ENCODE data around the gene BRAT1.
"Not testable (repeated sequence)": the region's sequence is repeated elsewhere in the genome, so short reads cannot be mapped to it uniquely, and the experiment has no call there.

DNA sequence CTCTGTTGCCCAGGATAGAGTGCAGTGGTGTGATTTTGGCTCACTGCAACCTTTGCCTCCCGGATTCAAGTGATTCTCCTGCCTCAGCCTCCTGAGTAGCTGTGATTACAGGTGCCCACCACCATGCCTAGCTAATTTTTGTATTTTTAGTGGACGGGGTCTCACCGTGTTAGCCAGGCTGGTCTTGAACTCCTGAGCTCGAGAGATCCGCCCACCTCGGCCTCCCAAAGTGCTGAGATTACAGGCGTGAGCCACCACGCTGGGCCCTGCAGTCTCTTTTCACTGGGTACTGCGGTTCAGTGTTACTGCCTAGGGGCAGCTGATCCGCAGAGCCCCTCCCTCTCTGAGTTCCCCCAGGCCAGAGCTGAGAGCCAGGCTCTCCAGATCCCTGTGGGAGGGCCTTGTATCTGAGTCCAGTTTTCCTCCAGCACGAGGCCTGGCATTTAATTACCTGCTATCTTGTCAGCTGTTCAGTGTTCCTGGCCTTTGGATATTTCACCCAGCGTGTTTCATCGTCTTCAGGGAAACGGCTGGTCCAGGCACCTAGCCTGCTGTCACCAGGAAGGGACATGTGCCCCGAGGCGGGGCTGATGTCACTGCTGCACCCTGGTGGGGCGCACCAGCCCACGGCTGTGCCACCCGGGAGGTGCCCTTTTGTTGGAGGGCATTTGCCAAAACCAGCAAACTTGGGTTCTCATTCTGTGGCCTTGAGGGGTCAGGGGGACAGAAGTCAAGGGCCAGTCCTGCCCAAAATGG is 19.3 kb downstream of the BRAT1 start:
- TF ChIP-seq, protein P1, sequence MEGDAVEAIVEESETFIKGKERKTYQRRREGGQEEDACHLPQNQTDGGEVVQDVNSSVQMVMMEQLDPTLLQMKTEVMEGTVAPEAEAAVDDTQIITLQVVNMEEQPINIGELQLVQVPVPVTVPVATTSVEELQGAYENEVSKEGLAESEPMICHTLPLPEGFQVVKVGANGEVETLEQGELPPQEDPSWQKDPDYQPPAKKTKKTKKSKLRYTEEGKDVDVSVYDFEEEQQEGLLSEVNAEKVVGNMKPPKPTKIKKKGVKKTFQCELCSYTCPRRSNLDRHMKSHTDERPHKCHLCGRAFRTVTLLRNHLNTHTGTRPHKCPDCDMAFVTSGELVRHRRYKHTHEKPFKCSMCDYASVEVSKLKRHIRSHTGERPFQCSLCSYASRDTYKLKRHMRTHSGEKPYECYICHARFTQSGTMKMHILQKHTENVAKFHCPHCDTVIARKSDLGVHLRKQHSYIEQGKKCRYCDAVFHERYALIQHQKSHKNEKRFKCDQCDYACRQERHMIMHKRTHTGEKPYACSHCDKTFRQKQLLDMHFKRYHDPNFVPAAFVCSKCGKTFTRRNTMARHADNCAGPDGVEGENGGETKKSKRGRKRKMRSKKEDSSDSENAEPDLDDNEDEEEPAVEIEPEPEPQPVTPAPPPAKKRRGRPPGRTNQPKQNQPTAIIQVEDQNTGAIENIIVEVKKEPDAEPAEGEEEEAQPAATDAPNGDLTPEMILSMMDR (IDR thresholded peaks at IDR 0.05) = not testable (repeated sequence)
- not testable (repeated sequence) for TF ChIP-seq GTF2I (CRISPR knock-in tag; conservative IDR thresholded peaks at IDR 0.05); IRF1 (CRISPR knock-in tag; IDR thresholded peaks at IDR 0.05); ATF3 (CRISPR knock-in tag; conservative IDR thresholded peaks at IDR 0.05); TCF7 (CRISPR knock-in tag; IDR thresholded peaks at IDR 0.05; ENCODE audit: low read depth); CREM (CRISPR knock-in tag; IDR thresholded peaks at IDR 0.05); NFYB (CRISPR knock-in tag; conservative IDR thresholded peaks at IDR 0.05; ENCODE audit: low read depth); ZSCAN18 (CRISPR knock-in tag; IDR thresholded peaks at IDR 0.05); ATF1 (CRISPR knock-in tag; IDR thresholded peaks at IDR 0.05); JUN (CRISPR knock-in tag; IDR thresholded peaks at IDR 0.05)
- TF ChIP-seq, protein P2, sequence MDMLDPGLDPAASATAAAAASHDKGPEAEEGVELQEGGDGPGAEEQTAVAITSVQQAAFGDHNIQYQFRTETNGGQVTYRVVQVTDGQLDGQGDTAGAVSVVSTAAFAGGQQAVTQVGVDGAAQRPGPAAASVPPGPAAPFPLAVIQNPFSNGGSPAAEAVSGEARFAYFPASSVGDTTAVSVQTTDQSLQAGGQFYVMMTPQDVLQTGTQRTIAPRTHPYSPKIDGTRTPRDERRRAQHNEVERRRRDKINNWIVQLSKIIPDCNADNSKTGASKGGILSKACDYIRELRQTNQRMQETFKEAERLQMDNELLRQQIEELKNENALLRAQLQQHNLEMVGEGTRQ (CRISPR knock-in tag; IDR thresholded peaks at IDR 0.05) = not testable (repeated sequence)
- TF ChIP-seq, protein P3, sequence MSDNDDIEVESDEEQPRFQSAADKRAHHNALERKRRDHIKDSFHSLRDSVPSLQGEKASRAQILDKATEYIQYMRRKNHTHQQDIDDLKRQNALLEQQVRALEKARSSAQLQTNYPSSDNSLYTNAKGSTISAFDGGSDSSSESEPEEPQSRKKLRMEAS (CRISPR knock-in tag; IDR thresholded peaks at IDR 0.05) = not testable (repeated sequence)

Measured in WTC11 (cell line).